Measurements from ENCODE around the gene ANGPTL8. TPM values are rescaled to one million over a fixed set of nuclear protein-coding genes. Genes with fewer than 3 reads are reported as not detected.

The ANGPTL8 gene
- total and polyA plus RNA-seq, 2 of the 13 experiments (the other 11 are each of a cell fraction or from before 2014, with no cell fraction given): 27.3 to 243 TPM

GRCh38 chr19:11226716-11227166 is 12.7 kb upstream of the ANGPTL8 start:
- Histone ChIP-seq H4K20me1 (ENCODE audit: insufficient read depth, low read length) (no peaks in the 10 kb centered on the region), H3K27ac (ENCODE audit: extremely low read length, insufficient read depth, low read length) (no peak overlapping the region), H3K79me2 (ENCODE audit: insufficient read depth, low read length) (no peaks in the 10 kb centered on the region), H3K36me3 (replicated peaks in 1 of 2; ENCODE audit: control insufficient read depth in 1 of 2, insufficient read depth in 2 of 2, low read length in 2 of 2) (peaks cover 3 to 15% of the 10 kb centered on the region in 2 experiments; a peak in 3 of 5 replicates), H3K9me3 (ENCODE audit: low read length) (no peaks in the 10 kb centered on the region), H3K4me3 (replicated peaks in 1 of 3; ENCODE audit: insufficient read depth in 1 of 3, low read depth in 2 of 3, low read length in 3 of 3) (no peak overlapping the region), H2AFZ (ENCODE audit: low read length) (no peak overlapping the region), H3K27me3 (ENCODE audit: control insufficient read depth in 1 of 2, insufficient read depth in 2 of 2, low read length in 2 of 2) (no peaks in the 10 kb centered on the region), H3K4me2 (ENCODE audit: low read depth, low read length) (no peak overlapping the region), H3K4me1 (ENCODE audit: insufficient read depth, low read length) (peaks cover 16% of the 10 kb centered on the region), H3K9ac (ENCODE audit: insufficient read depth, low read depth, low read length) (no peak overlapping the region)
- FAIRE-seq (no peak), DNase-seq (ENCODE audit: low spot score) (no peak), ATAC-seq (no peak)
- ChIA-PET POLR2A (no interaction called here), CTCF (ENCODE audit: low intra/inter-chr PET ratio, low total read pairs) (no interaction called here)
- peak; percentile 99 for TF ChIP-seq ZKSCAN8 (CRISPR knock-in tag; IDR thresholded peaks at IDR 0.05; ENCODE audit: borderline replicate concordance)
- no peak for TF ChIP-seq E2F1 (CRISPR knock-in tag; IDR thresholded peaks at IDR 0.05)
- TF ChIP-seq ZMYM3 (CRISPR knock-in tag; IDR thresholded peaks at IDR 0.05): peak; percentile 56
- no peak for TF ChIP-seq SRSF9 (IDR thresholded peaks at IDR 0.05; ENCODE audit: borderline replicate concordance, insufficient read depth, low read depth, low read length, poor library complexity, severe bottlenecking)
- BruUV-seq (replicated peaks): no TSS peak
- in situ Hi-C loops (cut with HindIII; ENCODE audit: extremely low pct_ligation_motif_present, low pct_unique_long_range_greater_than_20kb): no loop called here
- intact Hi-C loops (cut with micrococcal nuclease; ENCODE audit: unreplicated experiment): loop anchor here (1.0 kb wide), 1 partner anchor 13 kb away; the partner anchor contains the start of gene ANGPTL8
- WGBS (ENCODE audit: low lambda C conversion rate): 92% methylated on average over 1 of the region's 1 CpG

GRCh38 chr19:11227195-11227886 is 12.1 kb upstream of the ANGPTL8 start:
- BruUV-seq (replicated peaks): no TSS peak
- Histone ChIP-seq H4K20me1 (ENCODE audit: insufficient read depth, low read length) (no peaks in the 10 kb centered on the region), H3K9me3 (ENCODE audit: low read length) (no peaks in the 10 kb centered on the region), H3K9ac (ENCODE audit: insufficient read depth, low read depth, low read length) (no peak overlapping the region), H2AFZ (ENCODE audit: low read length) (no peak overlapping the region), H3K4me2 (ENCODE audit: low read depth, low read length) (no peak overlapping the region), H3K4me3 (replicated peaks in 1 of 3; ENCODE audit: insufficient read depth in 1 of 3, low read depth in 2 of 3, low read length in 3 of 3) (no peak overlapping the region), H3K36me3 (replicated peaks in 1 of 2; ENCODE audit: control insufficient read depth in 1 of 2, insufficient read depth in 2 of 2, low read length in 2 of 2) (peaks cover 2 to 15% of the 10 kb centered on the region in 2 experiments; a peak in 3 of 5 replicates), H3K4me1 (ENCODE audit: insufficient read depth, low read length) (peaks cover 22% of the 10 kb centered on the region), H3K27me3 (ENCODE audit: control insufficient read depth in 1 of 2, insufficient read depth in 2 of 2, low read length in 2 of 2) (no peaks in the 10 kb centered on the region), H3K27ac (ENCODE audit: extremely low read length, insufficient read depth, low read length) (no peak overlapping the region), H3K79me2 (ENCODE audit: insufficient read depth, low read length) (no peaks in the 10 kb centered on the region)
- FAIRE-seq (no peak), DNase-seq (ENCODE audit: low spot score) (peak; percentile 27), ATAC-seq (peak; percentile 51)
- WGBS (ENCODE audit: low lambda C conversion rate): 93% methylated on average over 14 of the region's 14 CpGs
- CTCF ChIA-PET (ENCODE audit: low intra/inter-chr PET ratio, low total read pairs): no interaction called here
- intact Hi-C loops (cut with micrococcal nuclease; ENCODE audit: unreplicated experiment) (loop anchor here (1.0 kb wide), 1 partner anchor 12 kb away; the partner anchor contains the start of gene ANGPTL8), in situ Hi-C loops (cut with HindIII; ENCODE audit: extremely low pct_ligation_motif_present, low pct_unique_long_range_greater_than_20kb) (no loop called here)
- POLR2A ChIA-PET: no interaction called here
- TF ChIP-seq, protein P1, sequence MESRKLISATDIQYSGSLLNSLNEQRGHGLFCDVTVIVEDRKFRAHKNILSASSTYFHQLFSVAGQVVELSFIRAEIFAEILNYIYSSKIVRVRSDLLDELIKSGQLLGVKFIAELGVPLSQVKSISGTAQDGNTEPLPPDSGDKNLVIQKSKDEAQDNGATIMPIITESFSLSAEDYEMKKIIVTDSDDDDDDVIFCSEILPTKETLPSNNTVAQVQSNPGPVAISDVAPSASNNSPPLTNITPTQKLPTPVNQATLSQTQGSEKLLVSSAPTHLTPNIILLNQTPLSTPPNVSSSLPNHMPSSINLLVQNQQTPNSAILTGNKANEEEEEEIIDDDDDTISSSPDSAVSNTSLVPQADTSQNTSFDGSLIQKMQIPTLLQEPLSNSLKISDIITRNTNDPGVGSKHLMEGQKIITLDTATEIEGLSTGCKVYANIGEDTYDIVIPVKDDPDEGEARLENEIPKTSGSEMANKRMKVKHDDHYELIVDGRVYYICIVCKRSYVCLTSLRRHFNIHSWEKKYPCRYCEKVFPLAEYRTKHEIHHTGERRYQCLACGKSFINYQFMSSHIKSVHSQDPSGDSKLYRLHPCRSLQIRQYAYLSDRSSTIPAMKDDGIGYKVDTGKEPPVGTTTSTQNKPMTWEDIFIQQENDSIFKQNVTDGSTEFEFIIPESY (CRISPR knock-in tag; IDR thresholded peaks at IDR 0.05): peak; percentile 86
- TF ChIP-seq FUBP1 (CRISPR knock-in tag; IDR thresholded peaks at IDR 0.05; ENCODE audit: borderline replicate concordance): no peak
- TF ChIP-seq, protein P2, sequence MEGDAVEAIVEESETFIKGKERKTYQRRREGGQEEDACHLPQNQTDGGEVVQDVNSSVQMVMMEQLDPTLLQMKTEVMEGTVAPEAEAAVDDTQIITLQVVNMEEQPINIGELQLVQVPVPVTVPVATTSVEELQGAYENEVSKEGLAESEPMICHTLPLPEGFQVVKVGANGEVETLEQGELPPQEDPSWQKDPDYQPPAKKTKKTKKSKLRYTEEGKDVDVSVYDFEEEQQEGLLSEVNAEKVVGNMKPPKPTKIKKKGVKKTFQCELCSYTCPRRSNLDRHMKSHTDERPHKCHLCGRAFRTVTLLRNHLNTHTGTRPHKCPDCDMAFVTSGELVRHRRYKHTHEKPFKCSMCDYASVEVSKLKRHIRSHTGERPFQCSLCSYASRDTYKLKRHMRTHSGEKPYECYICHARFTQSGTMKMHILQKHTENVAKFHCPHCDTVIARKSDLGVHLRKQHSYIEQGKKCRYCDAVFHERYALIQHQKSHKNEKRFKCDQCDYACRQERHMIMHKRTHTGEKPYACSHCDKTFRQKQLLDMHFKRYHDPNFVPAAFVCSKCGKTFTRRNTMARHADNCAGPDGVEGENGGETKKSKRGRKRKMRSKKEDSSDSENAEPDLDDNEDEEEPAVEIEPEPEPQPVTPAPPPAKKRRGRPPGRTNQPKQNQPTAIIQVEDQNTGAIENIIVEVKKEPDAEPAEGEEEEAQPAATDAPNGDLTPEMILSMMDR (CRISPR knock-in tag; IDR thresholded peaks at IDR 0.05): peak; percentile 64
- 0 out of 2 replicates have a peak, but pooled peaks have one; percentile 27 for TF ChIP-seq RAD21 (CRISPR knock-in tag; IDR thresholded peaks at IDR 0.05)
- peak; percentile 26; the same call in 1 of the 2 replicates for TF ChIP-seq STAG1 (CRISPR knock-in tag; IDR thresholded peaks at IDR 0.05)

All from HepG2 (cell line).